Stimulated activated CD4-positive, alpha-beta T cell treated with anti-CD3 and anti-CD28 coated beads, Interleukin-12 subunit alpha, Interleukin-12 subunit beta, amount 100 ng/mL, for 48 hours (primary cell): ENCODE data around the gene ATP10B.
"Not testable (repeated sequence)": the region's sequence is repeated elsewhere in the genome, so short reads cannot be mapped to it uniquely, and the experiment has no call there.

Experiments
- DNase-seq, 3 donors: peaks; one replicate each; pipeline ENCODE4 v3.0.0-alpha.2; 2020; ENCODE audit warnings: low read depth in 2 of 3, low spot score in 1 of 3

The ATP10B gene

GRCh38 chr5:160757194-160757593 is 94.8 kb downstream of the ATP10B start:
- no peak for DNase-seq

GRCh38 chr5:160750938-160751657 is 100.9 kb downstream of the ATP10B start:
- no peak for DNase-seq

GRCh38 chr5:160749682-160750081 is 102.3 kb downstream of the ATP10B start:
- no peak for DNase-seq

GRCh38 chr5:160749026-160749425 is 103.0 kb downstream of the ATP10B start:
- no peak for DNase-seq

- no peak for DNase-seq
Measured at GRCh38 chr5:160747987-160748386, 104.0 kb downstream of the ATP10B start.

- DNase-seq: no peak
Measured at GRCh38 chr5:160747559-160747958, 104.5 kb downstream of the ATP10B start.

- no peak for DNase-seq
Measured at GRCh38 chr5:160744268-160745101, 107.5 kb downstream of the ATP10B start.

GRCh38 chr5:160743027-160743426 is 109.0 kb downstream of the ATP10B start:
- no peak for DNase-seq

GRCh38 chr5:160742446-160742845 is 109.6 kb downstream of the ATP10B start:
- DNase-seq: no peak

- no peak for DNase-seq
Measured at GRCh38 chr5:160727296-160727997, 124.6 kb downstream of the ATP10B start.

- no peak for DNase-seq
Measured at GRCh38 chr5:160726721-160727120, 125.3 kb downstream of the ATP10B start.

GRCh38 chr5:160720822-160721221 is 131.2 kb downstream of the ATP10B start:
- DNase-seq: no peak

- not testable (repeated sequence) for DNase-seq
Measured at GRCh38 chr5:160715508-160715907, 136.5 kb downstream of the ATP10B start.

GRCh38 chr5:160703547-160704189 is 148.3 kb downstream of the ATP10B start:
- DNase-seq: no peak

- no peak for DNase-seq
Measured at GRCh38 chr5:160702934-160703333, 149.1 kb downstream of the ATP10B start.

GRCh38 chr5:160702311-160702803 is 149.7 kb downstream of the ATP10B start:
- no peak for DNase-seq

GRCh38 chr5:160701403-160701802 is 150.6 kb downstream of the ATP10B start:
- no peak for DNase-seq

GRCh38 chr5:160699301-160699700 is 152.7 kb downstream of the ATP10B start:
- DNase-seq: no peak

- DNase-seq: no peak
Measured at GRCh38 chr5:160697281-160697680, 154.7 kb downstream of the ATP10B start.

GRCh38 chr5:160694896-160695295 is 157.1 kb downstream of the ATP10B start:
- no peak for DNase-seq

GRCh38 chr5:160693831-160694465 is 158.1 kb downstream of the ATP10B start:
- no peak for DNase-seq
